Nephron progenitor cell (in vitro differentiated cells): Measurements from ENCODE around the gene P2RY6.

Experiments used
- DNase-seq: peaks from one replicate; pipeline ENCODE4 v3.0.0; 2021
- H3K27ac Mint-ChIP-seq: 2 replicates; pipeline ENCODE4 v1.8.0; 2021; ENCODE audit warnings: mild to moderate bottlenecking, moderate library complexity, mixed read lengths
- H3K27me3 Mint-ChIP-seq: 2 replicates; pipeline ENCODE4 v1.8.0; 2021; ENCODE audit warnings: mild to moderate bottlenecking, low read depth, mixed read lengths; ENCODE audit not compliant: poor library complexity
- H3K36me3 Mint-ChIP-seq: 2 replicates; pipeline ENCODE4 v1.8.0; 2021; ENCODE audit warnings: low read depth, mixed read lengths
- H3K4me1 Mint-ChIP-seq: 2 replicates; pipeline ENCODE4 v1.8.0; 2021; ENCODE audit warnings: mixed read lengths
- H3K4me3 Mint-ChIP-seq: 2 replicates; pipeline ENCODE4 v1.8.0; 2021; ENCODE audit warnings: mild to moderate bottlenecking, moderate library complexity, mixed read lengths
- H3K9me3 Mint-ChIP-seq: 2 replicates; pipeline ENCODE4 v1.8.0; 2021; ENCODE audit warnings: mild to moderate bottlenecking, moderate library complexity, mixed read lengths
- TF ChIP-seq, protein P1 (sequence below): fragments of 200-600 bp; sonication (generic); IDR thresholded peaks from 2 replicates; pipeline ENCODE4 v1.5.0; 2021; ENCODE audit warnings: antibody characterized with exemption

P2RY6 gene

DNA sequence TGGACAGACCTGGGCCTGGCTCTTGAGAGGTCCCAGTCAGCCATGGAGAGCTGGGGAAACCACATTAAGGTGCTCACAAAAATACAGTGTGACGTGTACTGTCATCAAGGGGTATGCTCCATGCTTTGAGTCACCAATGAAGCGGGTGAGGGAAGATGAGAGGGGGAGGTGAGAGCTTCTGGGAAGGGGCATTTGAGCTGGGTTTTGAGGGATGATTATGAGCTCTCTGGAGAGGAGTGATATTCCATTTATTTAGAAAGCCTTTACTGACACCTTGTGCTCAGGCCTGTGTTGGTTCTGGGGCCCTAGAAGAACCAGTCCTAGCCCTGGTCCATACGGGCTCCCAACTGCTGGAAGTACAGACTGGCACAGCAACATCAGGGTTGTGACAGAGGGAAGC, 25.6 kb downstream of the P2RY6 start:
- Mint-ChIP-seq H3K4me1 (peaks cover 38% of the 10 kb centered on the region), H3K9me3 (no peaks in the 10 kb centered on the region), H3K4me3 (no peak overlapping the region), H3K27me3 (peaks cover 16% of the 10 kb centered on the region), H3K27ac (peak overlapping the region; percentile 39), H3K36me3 (no peaks in the 10 kb centered on the region)
- TF ChIP-seq, protein P1, sequence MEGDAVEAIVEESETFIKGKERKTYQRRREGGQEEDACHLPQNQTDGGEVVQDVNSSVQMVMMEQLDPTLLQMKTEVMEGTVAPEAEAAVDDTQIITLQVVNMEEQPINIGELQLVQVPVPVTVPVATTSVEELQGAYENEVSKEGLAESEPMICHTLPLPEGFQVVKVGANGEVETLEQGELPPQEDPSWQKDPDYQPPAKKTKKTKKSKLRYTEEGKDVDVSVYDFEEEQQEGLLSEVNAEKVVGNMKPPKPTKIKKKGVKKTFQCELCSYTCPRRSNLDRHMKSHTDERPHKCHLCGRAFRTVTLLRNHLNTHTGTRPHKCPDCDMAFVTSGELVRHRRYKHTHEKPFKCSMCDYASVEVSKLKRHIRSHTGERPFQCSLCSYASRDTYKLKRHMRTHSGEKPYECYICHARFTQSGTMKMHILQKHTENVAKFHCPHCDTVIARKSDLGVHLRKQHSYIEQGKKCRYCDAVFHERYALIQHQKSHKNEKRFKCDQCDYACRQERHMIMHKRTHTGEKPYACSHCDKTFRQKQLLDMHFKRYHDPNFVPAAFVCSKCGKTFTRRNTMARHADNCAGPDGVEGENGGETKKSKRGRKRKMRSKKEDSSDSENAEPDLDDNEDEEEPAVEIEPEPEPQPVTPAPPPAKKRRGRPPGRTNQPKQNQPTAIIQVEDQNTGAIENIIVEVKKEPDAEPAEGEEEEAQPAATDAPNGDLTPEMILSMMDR, result no peak
- DNase-seq, result no peak

DNA sequence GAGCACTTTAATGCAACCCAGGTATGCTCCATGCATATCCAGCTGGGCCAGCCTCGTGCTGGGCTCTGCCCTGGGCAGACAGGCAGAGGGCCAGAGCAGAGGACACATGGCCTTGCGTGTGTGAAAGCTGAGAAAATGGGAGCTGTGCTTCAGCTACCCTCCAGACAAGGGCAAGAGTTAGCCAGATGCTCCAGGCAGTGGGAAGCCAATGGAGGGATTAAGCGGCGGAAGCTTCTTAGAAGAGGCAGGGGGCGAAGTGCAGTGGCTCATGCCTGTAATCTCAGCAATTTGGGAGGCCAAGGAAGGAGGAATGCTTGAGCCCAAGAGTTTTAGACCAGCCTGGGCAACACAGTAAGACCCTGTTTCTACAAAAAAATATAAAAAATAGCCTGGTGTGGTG, 26.1 kb downstream of the P2RY6 start:
- Mint-ChIP-seq H3K4me3 (no peak overlapping the region), H3K27me3 (peaks cover 13% of the 10 kb centered on the region), H3K9me3 (no peaks in the 10 kb centered on the region), H3K27ac (peak overlapping the region; percentile 39), H3K36me3 (no peaks in the 10 kb centered on the region), H3K4me1 (peaks cover 32% of the 10 kb centered on the region)
- TF ChIP-seq, protein P1, result no peak
- no peak for DNase-seq

- no peak overlapping the region for H3K27ac Mint-ChIP-seq
- no peak overlapping the region for H3K4me3 Mint-ChIP-seq
- H3K4me1 Mint-ChIP-seq, result peaks cover 24% of the 10 kb centered on the region
- DNase-seq, result no peak
- TF ChIP-seq, protein P1, result no peak
- no peaks in the 10 kb centered on the region for H3K36me3 Mint-ChIP-seq
- H3K9me3 Mint-ChIP-seq, result no peaks in the 10 kb centered on the region
- peaks cover 9% of the 10 kb centered on the region for H3K27me3 Mint-ChIP-seq
These were observed 27.6 kb downstream of the P2RY6 start for GRCh38 chr11:73299751-73300150.

DNA sequence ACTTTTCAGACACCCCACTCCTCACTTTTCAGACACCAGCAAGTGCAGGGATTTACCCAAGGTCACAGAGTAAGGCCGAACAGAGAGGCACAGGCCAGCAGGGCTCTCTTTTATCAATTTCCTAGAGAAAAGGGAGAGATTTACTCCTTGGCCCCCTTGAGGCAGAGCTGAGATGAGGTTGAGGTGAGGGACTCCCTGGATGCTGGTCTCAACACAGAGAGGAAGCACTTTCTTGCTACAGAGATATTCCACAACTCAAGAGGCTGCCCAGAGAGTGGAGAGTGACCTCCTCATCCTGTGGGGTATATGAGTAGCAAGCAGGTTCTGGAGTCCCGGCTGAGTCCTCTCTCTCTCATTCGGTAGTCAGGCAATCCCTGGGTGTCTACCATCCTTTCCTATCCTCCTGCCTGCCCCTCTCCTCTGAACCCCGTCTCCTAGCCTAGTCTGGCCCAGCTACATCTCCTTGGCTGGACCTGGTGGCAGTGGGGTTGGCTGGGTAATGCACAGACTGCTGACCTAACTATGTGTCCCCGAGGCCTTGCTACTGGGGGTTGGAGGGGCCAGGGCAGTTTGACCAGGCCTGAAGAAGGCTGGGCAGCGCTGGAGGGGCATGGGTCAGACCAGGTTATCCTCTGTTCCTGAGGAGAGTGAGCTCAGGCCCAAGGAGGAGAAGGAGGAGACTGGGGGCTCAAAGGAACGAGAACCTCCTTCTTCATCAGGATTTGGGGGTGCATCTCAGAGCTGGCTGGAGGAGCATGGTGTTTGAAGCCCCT, 34.1 kb downstream of the P2RY6 start:
- peaks cover 35% of the 10 kb centered on the region for H3K4me1 Mint-ChIP-seq
- H3K27ac Mint-ChIP-seq, result no peak overlapping the region
- H3K36me3 Mint-ChIP-seq, result no peaks in the 10 kb centered on the region
- H3K27me3 Mint-ChIP-seq, result peaks cover 3% of the 10 kb centered on the region
- peak overlapping the region; percentile 77 for H3K4me3 Mint-ChIP-seq
- DNase-seq, result no peak
- no peaks in the 10 kb centered on the region for H3K9me3 Mint-ChIP-seq
- TF ChIP-seq, protein P1, result peak; percentile 7

- Mint-ChIP-seq H3K36me3 (no peaks in the 10 kb centered on the region), H3K27me3 (peaks cover 3% of the 10 kb centered on the region), H3K27ac (peak overlapping the region; percentile 81), H3K4me1 (peaks cover 42% of the 10 kb centered on the region), H3K4me3 (peak overlapping the region; percentile 77), H3K9me3 (no peaks in the 10 kb centered on the region)
- TF ChIP-seq, protein P1, result no peak
- no peak for DNase-seq
These were observed 34.8 kb downstream of the P2RY6 start for GRCh38 chr11:73306977-73307322.
